K562 (cell line): ENCODE results near the gene SMIM23. TPM values are rescaled to one million over a fixed set of nuclear protein-coding genes. Genes with fewer than 3 reads are reported as not detected.

Experiments
- ATAC-seq: fragments of 200-7000 bp; cut with Tn5 transposase; 3 replicates; pipeline ENCODE4 v1.9.1; 2020; ENCODE audit warnings: moderate library complexity
- BruUV-seq: library from RNA; stranded (reverse); fragments of 400-500 nt; replicated peaks from 2 replicates; lab custom pipeline; 2021; lab: Mats Ljungman, UMichigan
- CTCF ChIA-PET: fragments of 300-600 bp; formaldehyde crosslinking; extraction: SDS; loops from one replicate; lab custom pipeline; 2021; ENCODE audit warnings: low intra/inter-chr PET ratio; lab: Yijun Ruan, JAX
- POLR2A ChIA-PET: fragments of 300-600, 350-650 bp; sonication (Branson Sonifier 250); formaldehyde crosslinking; extraction: SDS; loops from one replicate; lab custom pipeline; 2021; ENCODE audit warnings: antibody characterized with exemption, inconsistent platforms; lab: Yijun Ruan, JAX
- DNase-seq, 4 experiments: peaks; one replicate each; pipeline versions ENCODE4 v3.0.0 to v3.0.0-alpha.2; 2011 to 2018; ENCODE audit warnings: low spot score in 3 of 4, mixed read lengths in 3 of 4; ENCODE audit errors: extremely low read depth in 1 of 4
- FAIRE-seq: peaks from 2 replicates; lab custom pipeline; 2011; peaks lifted over from hg19 to GRCh38; lab: Jason Lieb, UNC
- H2AFZ ChIP-seq: 2 replicates; pipeline ENCODE4 v1.6.0; 2011; ENCODE audit warnings: low read depth, low read length, control low read depth, inconsistent platforms
- H3K27ac ChIP-seq: fragments of 200-600 bp; 3 replicates; pipeline ENCODE4 v1.8.0; 2011; ENCODE audit warnings: low read depth, mild to moderate bottlenecking, control low read depth, inconsistent platforms, low read length, moderate library complexity, mixed read lengths; ENCODE audit errors: extremely low read depth
- H3K27me3 ChIP-seq, 2 experiments: fragments of 300-600 bp in 1 of 2; 2 replicates in 1 of 2; 3 replicates in 1 of 2; pipeline versions ENCODE4 v1.6.0 to v1.8.0; 2011; ENCODE audit warnings: inconsistent platforms in 2 of 2, low read length in 2 of 2, mild to moderate bottlenecking in 1 of 2, mixed read lengths in 1 of 2, moderate library complexity in 1 of 2; ENCODE audit not compliant: control insufficient read depth in 2 of 2, insufficient read depth in 2 of 2
- H3K36me3 ChIP-seq: fragments of 300-600 bp; 3 replicates; pipeline ENCODE4 v1.8.0; 2011; ENCODE audit warnings: mild to moderate bottlenecking, low read length, inconsistent platforms; ENCODE audit not compliant: control insufficient read depth, insufficient read depth
- H3K4me1 ChIP-seq, 2 experiments: fragments of 200-600 bp in 1 of 2; replicated peaks in 1 of 2; 2 replicates in 1 of 2; 3 replicates in 1 of 2; pipeline versions ENCODE4 v1.5.1 to v1.8.0; 2011; ENCODE audit warnings: inconsistent platforms in 2 of 2, low read length in 2 of 2, mild to moderate bottlenecking in 1 of 2, mixed read lengths in 1 of 2, moderate library complexity in 1 of 2; ENCODE audit not compliant: control insufficient read depth in 2 of 2, insufficient read depth in 2 of 2
- H3K4me2 ChIP-seq: 2 replicates; pipeline ENCODE4 v1.6.1; 2011; ENCODE audit warnings: low read length, control low read depth, inconsistent platforms, mixed read lengths; ENCODE audit not compliant: insufficient read depth
- H3K4me3 ChIP-seq: fragments of 200-600 bp; sonication (generic), shearing (Covaris generic); 2 replicates; pipeline ENCODE4 v1.5.1; 2016; ENCODE audit warnings: control low read depth, inconsistent platforms
- H3K79me2 ChIP-seq: fragments of 200-600 bp; 3 replicates; pipeline ENCODE4 v1.8.0; 2011; ENCODE audit warnings: low read length, inconsistent platforms; ENCODE audit not compliant: control insufficient read depth, insufficient read depth
- H3K9ac ChIP-seq, 2 experiments: 2 replicates each; pipeline versions ENCODE4 v1.6.0 to v1.6.1; 2011; ENCODE audit warnings: low read depth in 2 of 2, low read length in 2 of 2, control low read depth in 1 of 2, inconsistent platforms in 1 of 2, mild to moderate bottlenecking in 1 of 2, mixed read lengths in 1 of 2; ENCODE audit not compliant: insufficient read depth in 1 of 2
- H3K9me1 ChIP-seq: one replicate; pipeline ENCODE4 v1.6.0; 2011; ENCODE audit warnings: inconsistent platforms, mild to moderate bottlenecking, low read length, moderate library complexity; ENCODE audit not compliant: control insufficient read depth, insufficient read depth
- H3K9me3 ChIP-seq: replicated peaks from 2 replicates; pipeline ENCODE4 v1.5.1; 2011; ENCODE audit warnings: low read depth, low read length, inconsistent platforms; ENCODE audit not compliant: control insufficient read depth, insufficient read depth
- H4K20me1 ChIP-seq: replicated peaks from 2 replicates; pipeline ENCODE4 v1.6.1; 2011; ENCODE audit warnings: low read length, inconsistent platforms, mixed read lengths; ENCODE audit not compliant: control insufficient read depth, insufficient read depth
- CEBPG ChIP-seq, 3 experiments: fragments of 200-800 bp in 1 of 3; sonication (Bioruptor generic) in 1 of 3; sonication (generic) in 1 of 3; formaldehyde crosslinking in 1 of 3; IDR thresholded peaks in 2 of 3; conservative IDR thresholded peaks in 1 of 3; 2 replicates each; pipeline versions ENCODE4 v1.6.1 to v1.8.0; 2016 to 2022; ENCODE audit warnings: missing compliant biosample characterization in 2 of 3, missing genetic modification characterization in 2 of 3, mild to moderate bottlenecking in 1 of 3, missing genetic modification reagents in 1 of 3
- CHD4 ChIP-seq: fragments of 200-600 bp; sonication (generic); IDR thresholded peaks from 3 replicates; pipeline ENCODE4 v1.6.1; 2012; ENCODE audit warnings: low read depth, mild to moderate bottlenecking, mixed read lengths, low read length, inconsistent platforms; ENCODE audit not compliant: insufficient read depth, insufficient replicate concordance, poor library complexity, severe bottlenecking
- ERF ChIP-seq: fragments of 450-650 bp; formaldehyde crosslinking; IDR thresholded peaks from 2 replicates; pipeline ENCODE4 v1.4.0; 2020; ENCODE audit warnings: mild to moderate bottlenecking, mixed read lengths
- FIP1L1 ChIP-seq: fragments of 200-400 bp; formaldehyde crosslinking; IDR thresholded peaks from 2 replicates; pipeline ENCODE4 v1.6.1; 2018; ENCODE audit warnings: mild to moderate bottlenecking, low read depth, low read length; ENCODE audit not compliant: poor library complexity, severe bottlenecking
- SREBF2 ChIP-seq: sonication (generic); formaldehyde crosslinking; IDR thresholded peaks from 2 replicates; pipeline ENCODE4 v1.4.0; 2020; ENCODE audit warnings: mild to moderate bottlenecking, missing genetic modification reagents
- TAF7 ChIP-seq: fragments of 450-650 bp; IDR thresholded peaks from 2 replicates; pipeline ENCODE4 v1.6.1; 2016; ENCODE audit warnings: missing genetic modification characterization, missing compliant biosample characterization
- TCFL5 ChIP-seq: fragments of 250-450 bp; sonication (Bioruptor Pico); conservative IDR thresholded peaks from 2 replicates; pipeline ENCODE4 v1.6.1; 2021; ENCODE audit warnings: mild to moderate bottlenecking, moderate library complexity, matching md5 sums
- ZBTB2 ChIP-seq: fragments of 450-650 bp; IDR thresholded peaks from 2 replicates; pipeline ENCODE4 v1.6.1; 2016; ENCODE audit warnings: antibody characterized with exemption
- ZFP1 ChIP-seq: fragments of 450-650 bp; formaldehyde crosslinking; IDR thresholded peaks from 2 replicates; pipeline ENCODE4 v1.4.0; 2020; ENCODE audit warnings: mild to moderate bottlenecking, mixed read lengths
- ZNF224 ChIP-seq: sonication (generic); formaldehyde crosslinking; IDR thresholded peaks from 2 replicates; pipeline ENCODE4 v1.8.0; 2022; ENCODE audit warnings: mild to moderate bottlenecking, missing genetic modification reagents
- WGBS: fragments of 100-300 bp; shearing (Covaris generic); methylation state at CpG from one replicate; pipeline ENCODE4 v1.1.6; 2016; ENCODE audit warnings: low coverage, mixed read lengths; ENCODE audit not compliant: insufficient coverage; ENCODE audit errors: missing lambda C conversion rate; 5-methylcytosine and 5-hydroxymethylcytosine counted together
- in situ Hi-C: fragments of 300-500 bp; cut with MboI; formaldehyde crosslinking; loops from 4 replicates; pipeline ENCODE4 v1.15.0; 2018; ENCODE audit warnings: inconsistent platforms, mixed read lengths
- intact Hi-C: fragments of 100-400 bp; cut with micrococcal nuclease; formaldehyde crosslinking; loops from 2 replicates; pipeline ENCODE4 v1.14.2; 2022
- polyA plus RNA-seq, 8 experiments: library from polyadenylated mRNA; depleted of rRNA in 4 of 8; stranded (reverse) in 5 of 8; unstranded in 3 of 8; fragments of >200 nt; fragmentation: Nextera tagmentation in 2 of 8; fragmentation: Illumina TruSeq in 1 of 8; extraction: Ambion mirVana in 2 of 8; extraction: Trizol in 1 of 8; gene quantifications; 2 replicates each; pipeline versions ENCODE4 v1.2.1 to v1.2.3, GENCODE V29; 2011 to 2014; ENCODE audit warnings: inconsistent platforms in 1 of 8, missing spikeins in 1 of 8
- total RNA-seq, 7 experiments: library from RNA; depleted of rRNA in 6 of 7; stranded (reverse); fragments of >200 nt in 6 of 7; fragmentation: Illumina TruSeq in 2 of 7; extraction: Trizol in 2 of 7; gene quantifications; 2 replicates each; pipeline versions ENCODE4 v1.2.1 to v1.2.3, GENCODE V29; 2011 to 2021; ENCODE audit warnings: low replicate concordance in 1 of 7
- TF ChIP-seq, protein P1 (sequence below): fragments of 150-350 bp; conservative IDR thresholded peaks from 2 replicates; pipeline ENCODE4 v1.6.1; 2014; ENCODE audit warnings: low read length
- TF ChIP-seq, protein P2 (sequence below): sonication (generic); formaldehyde crosslinking; IDR thresholded peaks from 2 replicates; pipeline ENCODE4 v1.8.1; 2023; ENCODE audit warnings: missing genetic modification reagents, mild to moderate bottlenecking, borderline replicate concordance

The SMIM23 gene
- total and polyA plus RNA-seq, 9 of the 15 experiments (the other 6 are each of a cell fraction or from before 2014, with no cell fraction given): not detected

GRCh38 chr5:171771856-171772255, 13.8 kb upstream of the SMIM23 start:
- H3K79me2 ChIP-seq: no peaks in the 10 kb centered on the region
- no peak overlapping the region for H3K27ac ChIP-seq
- ChIA-PET POLR2A (no interaction called here), CTCF (no interaction called here)
- no peaks in the 10 kb centered on the region for H3K36me3 ChIP-seq
- no peak for TF ChIP-seq ZFP1 (CRISPR knock-in tag)
- TF ChIP-seq CEBPG (CRISPR knock-in tag; IDR thresholded peaks at IDR 0.05): no peak
- TF ChIP-seq CEBPG (tag; conservative IDR thresholded peaks at IDR 0.05 in 1 of 2, IDR thresholded peaks at IDR 0.05 in 1 of 2): no peak
- no peak for TF ChIP-seq FIP1L1
- no peak for TF ChIP-seq CHD4
- TF ChIP-seq, protein P1, sequence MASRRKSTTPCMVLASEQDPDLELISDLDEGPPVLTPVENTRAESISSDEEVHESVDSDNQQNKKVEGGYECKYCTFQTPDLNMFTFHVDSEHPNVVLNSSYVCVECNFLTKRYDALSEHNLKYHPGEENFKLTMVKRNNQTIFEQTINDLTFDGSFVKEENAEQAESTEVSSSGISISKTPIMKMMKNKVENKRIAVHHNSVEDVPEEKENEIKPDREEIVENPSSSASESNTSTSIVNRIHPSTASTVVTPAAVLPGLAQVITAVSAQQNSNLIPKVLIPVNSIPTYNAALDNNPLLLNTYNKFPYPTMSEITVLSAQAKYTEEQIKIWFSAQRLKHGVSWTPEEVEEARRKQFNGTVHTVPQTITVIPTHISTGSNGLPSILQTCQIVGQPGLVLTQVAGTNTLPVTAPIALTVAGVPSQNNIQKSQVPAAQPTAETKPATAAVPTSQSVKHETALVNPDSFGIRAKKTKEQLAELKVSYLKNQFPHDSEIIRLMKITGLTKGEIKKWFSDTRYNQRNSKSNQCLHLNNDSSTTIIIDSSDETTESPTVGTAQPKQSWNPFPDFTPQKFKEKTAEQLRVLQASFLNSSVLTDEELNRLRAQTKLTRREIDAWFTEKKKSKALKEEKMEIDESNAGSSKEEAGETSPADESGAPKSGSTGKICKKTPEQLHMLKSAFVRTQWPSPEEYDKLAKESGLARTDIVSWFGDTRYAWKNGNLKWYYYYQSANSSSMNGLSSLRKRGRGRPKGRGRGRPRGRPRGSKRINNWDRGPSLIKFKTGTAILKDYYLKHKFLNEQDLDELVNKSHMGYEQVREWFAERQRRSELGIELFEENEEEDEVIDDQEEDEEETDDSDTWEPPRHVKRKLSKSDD: no peak
- no peak for TF ChIP-seq TCFL5 (CRISPR knock-in tag)
- TF ChIP-seq SREBF2 (CRISPR knock-in tag): no peak
- no peak for TF ChIP-seq ZNF224 (CRISPR knock-in tag)
- TF ChIP-seq ERF (CRISPR knock-in tag): no peak
- no peak for TF ChIP-seq ZBTB2
- TF ChIP-seq, protein P2, sequence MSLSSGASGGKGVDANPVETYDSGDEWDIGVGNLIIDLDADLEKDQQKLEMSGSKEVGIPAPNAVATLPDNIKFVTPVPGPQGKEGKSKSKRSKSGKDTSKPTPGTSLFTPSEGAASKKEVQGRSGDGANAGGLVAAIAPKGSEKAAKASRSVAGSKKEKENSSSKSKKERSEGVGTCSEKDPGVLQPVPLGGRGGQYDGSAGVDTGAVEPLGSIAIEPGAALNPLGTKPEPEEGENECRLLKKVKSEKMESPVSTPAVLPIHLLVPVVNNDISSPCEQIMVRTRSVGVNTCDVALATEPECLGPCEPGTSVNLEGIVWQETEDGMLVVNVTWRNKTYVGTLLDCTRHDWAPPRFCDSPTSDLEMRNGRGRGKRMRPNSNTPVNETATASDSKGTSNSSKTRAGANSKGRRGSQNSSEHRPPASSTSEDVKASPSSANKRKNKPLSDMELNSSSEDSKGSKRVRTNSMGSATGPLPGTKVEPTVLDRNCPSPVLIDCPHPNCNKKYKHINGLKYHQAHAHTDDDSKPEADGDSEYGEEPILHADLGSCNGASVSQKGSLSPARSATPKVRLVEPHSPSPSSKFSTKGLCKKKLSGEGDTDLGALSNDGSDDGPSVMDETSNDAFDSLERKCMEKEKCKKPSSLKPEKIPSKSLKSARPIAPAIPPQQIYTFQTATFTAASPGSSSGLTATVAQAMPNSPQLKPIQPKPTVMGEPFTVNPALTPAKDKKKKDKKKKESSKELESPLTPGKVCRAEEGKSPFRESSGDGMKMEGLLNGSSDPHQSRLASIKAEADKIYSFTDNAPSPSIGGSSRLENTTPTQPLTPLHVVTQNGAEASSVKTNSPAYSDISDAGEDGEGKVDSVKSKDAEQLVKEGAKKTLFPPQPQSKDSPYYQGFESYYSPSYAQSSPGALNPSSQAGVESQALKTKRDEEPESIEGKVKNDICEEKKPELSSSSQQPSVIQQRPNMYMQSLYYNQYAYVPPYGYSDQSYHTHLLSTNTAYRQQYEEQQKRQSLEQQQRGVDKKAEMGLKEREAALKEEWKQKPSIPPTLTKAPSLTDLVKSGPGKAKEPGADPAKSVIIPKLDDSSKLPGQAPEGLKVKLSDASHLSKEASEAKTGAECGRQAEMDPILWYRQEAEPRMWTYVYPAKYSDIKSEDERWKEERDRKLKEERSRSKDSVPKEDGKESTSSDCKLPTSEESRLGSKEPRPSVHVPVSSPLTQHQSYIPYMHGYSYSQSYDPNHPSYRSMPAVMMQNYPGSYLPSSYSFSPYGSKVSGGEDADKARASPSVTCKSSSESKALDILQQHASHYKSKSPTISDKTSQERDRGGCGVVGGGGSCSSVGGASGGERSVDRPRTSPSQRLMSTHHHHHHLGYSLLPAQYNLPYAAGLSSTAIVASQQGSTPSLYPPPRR (CRISPR knock-in tag): no peak
- TF ChIP-seq TAF7 (tag): no peak
- H2AFZ ChIP-seq: no peak overlapping the region
- H3K27me3 ChIP-seq: peaks cover 14 to 41% of the 10 kb centered on the region in 2 experiments; a peak in 3 of 5 replicates
- H3K4me1 ChIP-seq: no peaks in the 10 kb centered on the region
- no peaks in the 10 kb centered on the region for H4K20me1 ChIP-seq
- DNase-seq: no peak
- H3K4me3 ChIP-seq: no peak overlapping the region
- no peak for FAIRE-seq
- in situ Hi-C loops (no loop called here), intact Hi-C loops (loop anchor here (10.0 kb wide), 1 partner anchor 273 kb away; no protein-coding TSS in a partner anchor)
- no peaks in the 10 kb centered on the region for H3K9me3 ChIP-seq
- no TSS peak for BruUV-seq
- no peak overlapping the region for H3K9ac ChIP-seq
- no peak overlapping the region for H3K4me2 ChIP-seq
- no peaks in the 10 kb centered on the region for H3K9me1 ChIP-seq
- 7% methylated on average over 3 of the region's 3 CpGs for WGBS
- no peak for ATAC-seq
